H1 (cell line): Measurements from ENCODE around the gene UBAP2. TPM values are rescaled to one million over a fixed set of nuclear protein-coding genes. Genes with fewer than 3 reads are reported as not detected.

Experiments used
- EZH2 ChIP-seq: fragments of 200-600 bp; sonication (generic); IDR thresholded peaks from 2 replicates; pipeline ENCODE4 v1.7.1; 2012; ENCODE audit warnings: low read depth, mild to moderate bottlenecking, moderate library complexity, low read length, inconsistent platforms; ENCODE audit not compliant: severe bottlenecking
- JUN ChIP-seq: IDR thresholded peaks from 2 replicates; pipeline ENCODE4 v1.6.1; 2011; ENCODE audit warnings: low read depth, mild to moderate bottlenecking, improper control_type of control experiment, low read length
- ZNF274 ChIP-seq: IDR thresholded peaks from 2 replicates; pipeline ENCODE4 v1.7.0; 2012; ENCODE audit warnings: low read length, borderline replicate concordance; ENCODE audit errors: extremely low read depth
- polyA plus RNA-seq, 7 experiments: library from polyadenylated mRNA; depleted of rRNA in 3 of 7; stranded (reverse) in 5 of 7; unstranded in 2 of 7; fragments of >200 nt in 5 of 7; fragments of 200-250 nt in 2 of 7; gene quantifications; 1 replicate in 5 of 7; 2 replicates in 1 of 7; 4 replicates in 1 of 7; pipeline versions ENCODE4 v1.2.1 to v1.2.3, GENCODE V29; 2011 to 2013; ENCODE audit warnings: missing spikeins in 2 of 7, mixed read lengths in 2 of 7
- total RNA-seq: library from RNA; stranded (reverse); fragmentation: NEBNext Ultra II Directional; extraction: Animal tissue kit (Norgen Biotek cat#: 25700); gene quantifications from 2 replicates; pipeline ENCODE4 v1.2.1, GENCODE V29; 2021

UBAP2 gene
- total and polyA plus RNA-seq, 2 of the 8 experiments (the other 6 are each of a cell fraction or from before 2014, with no cell fraction given), result 75.0 to 81.4 TPM

DNA sequence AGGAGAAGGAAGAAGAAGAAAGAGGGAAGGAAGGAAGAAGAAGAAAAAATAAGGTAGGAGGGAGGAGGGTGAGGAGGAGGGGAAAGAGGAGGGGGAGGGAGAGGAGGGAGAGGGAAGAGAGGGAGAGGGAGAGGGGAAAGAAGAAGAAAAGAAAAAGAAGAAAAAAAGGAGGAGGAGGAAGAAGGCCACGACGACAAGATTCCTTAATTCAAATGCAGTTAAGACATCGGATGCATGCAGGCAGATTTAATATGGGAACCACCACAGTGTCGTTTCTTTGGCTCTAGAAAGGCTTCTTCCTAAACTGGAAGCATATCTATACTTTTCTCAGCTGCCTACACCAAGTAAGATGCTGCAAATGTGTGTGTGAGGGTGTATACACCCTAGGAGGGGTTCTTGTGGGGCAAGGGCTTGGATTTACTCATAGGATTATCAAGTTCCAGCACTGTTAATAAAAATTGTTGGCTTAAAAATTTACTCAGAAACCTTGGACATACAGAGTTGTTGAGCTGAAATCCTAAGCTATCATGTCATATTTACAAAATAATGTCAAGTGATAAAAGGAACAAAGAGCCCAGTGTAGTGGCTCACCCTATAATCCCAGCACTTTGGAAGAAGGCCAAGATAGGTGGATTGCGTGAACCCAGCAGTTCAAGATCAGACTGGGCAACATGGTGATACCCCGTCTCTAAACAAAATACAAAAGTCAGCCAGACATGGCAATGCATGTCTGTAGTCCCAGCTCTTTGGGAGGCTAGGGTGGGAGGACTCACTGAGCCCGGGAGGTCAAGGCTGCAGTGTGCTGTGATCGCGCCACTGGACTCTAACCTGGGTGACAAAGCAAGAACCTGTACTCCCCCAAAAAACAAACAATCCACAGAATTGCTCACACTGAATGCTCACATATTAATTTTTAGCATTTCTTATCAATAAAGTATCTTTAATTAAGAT lies 108.5 kb downstream of the UBAP2 start (continued):
- TF ChIP-seq JUN, result no peak
- no peak for TF ChIP-seq ZNF274
- no peak for TF ChIP-seq EZH2
